AG09319 (cell line): ENCODE measurements around the gene CLN6.
"Not testable (repeated sequence)": the region's sequence is repeated elsewhere in the genome, so short reads cannot be mapped to it uniquely, and the experiment has no call there.

Experiments used
- DNase-seq: peaks from one replicate; pipeline ENCODE4 v3.0.0-alpha.2; 2010; ENCODE audit warnings: low read depth; ENCODE audit errors: extremely low read depth
- CTCF ChIP-seq: IDR thresholded peaks from 2 replicates; pipeline ENCODE4 v1.5.1; 2011; ENCODE audit warnings: low read depth, mild to moderate bottlenecking, inconsistent platforms, low read length, moderate library complexity

Gene CLN6

GRCh38 chr15:68203956-68204355 is 25.6 kb downstream of the CLN6 start:
- no peak for DNase-seq
- TF ChIP-seq CTCF = no peak

- TF ChIP-seq CTCF = no peak
- DNase-seq = no peak
These were observed 26.0 kb downstream of the CLN6 start for GRCh38 chr15:68203486-68203885.

- DNase-seq = not testable (repeated sequence)
These were observed 26.5 kb downstream of the CLN6 start for GRCh38 chr15:68202994-68203393.

GRCh38 chr15:68201879-68202261 is 27.7 kb downstream of the CLN6 start:
- TF ChIP-seq CTCF = no peak
- no peak for DNase-seq

GRCh38 chr15:68201153-68201878 is 28.2 kb downstream of the CLN6 start:
- no peak for TF ChIP-seq CTCF
- no peak for DNase-seq

GRCh38 chr15:68200016-68200861 is 29.3 kb downstream of the CLN6 start:
- DNase-seq = no peak
- no peak for TF ChIP-seq CTCF

GRCh38 chr15:68199340-68199739 is 30.2 kb downstream of the CLN6 start:
- DNase-seq = no peak
- TF ChIP-seq CTCF = no peak
